GM12874 (cell line): Measurements from ENCODE around the gene TBC1D16.

Experiments used
- TF ChIP-seq, protein P1 (sequence below): IDR thresholded peaks from 2 replicates; pipeline ENCODE4 v1.5.1; 2011; ENCODE audit warnings: low read depth, mild to moderate bottlenecking, control low read depth, low read length, moderate library complexity; ENCODE audit not compliant: insufficient read depth

The TBC1D16 gene

GRCh38 chr17:80063830-80064585, 28.3 kb upstream of the TBC1D16 start:
- TF ChIP-seq, protein P1, sequence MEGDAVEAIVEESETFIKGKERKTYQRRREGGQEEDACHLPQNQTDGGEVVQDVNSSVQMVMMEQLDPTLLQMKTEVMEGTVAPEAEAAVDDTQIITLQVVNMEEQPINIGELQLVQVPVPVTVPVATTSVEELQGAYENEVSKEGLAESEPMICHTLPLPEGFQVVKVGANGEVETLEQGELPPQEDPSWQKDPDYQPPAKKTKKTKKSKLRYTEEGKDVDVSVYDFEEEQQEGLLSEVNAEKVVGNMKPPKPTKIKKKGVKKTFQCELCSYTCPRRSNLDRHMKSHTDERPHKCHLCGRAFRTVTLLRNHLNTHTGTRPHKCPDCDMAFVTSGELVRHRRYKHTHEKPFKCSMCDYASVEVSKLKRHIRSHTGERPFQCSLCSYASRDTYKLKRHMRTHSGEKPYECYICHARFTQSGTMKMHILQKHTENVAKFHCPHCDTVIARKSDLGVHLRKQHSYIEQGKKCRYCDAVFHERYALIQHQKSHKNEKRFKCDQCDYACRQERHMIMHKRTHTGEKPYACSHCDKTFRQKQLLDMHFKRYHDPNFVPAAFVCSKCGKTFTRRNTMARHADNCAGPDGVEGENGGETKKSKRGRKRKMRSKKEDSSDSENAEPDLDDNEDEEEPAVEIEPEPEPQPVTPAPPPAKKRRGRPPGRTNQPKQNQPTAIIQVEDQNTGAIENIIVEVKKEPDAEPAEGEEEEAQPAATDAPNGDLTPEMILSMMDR, result no peak

GRCh38 chr17:80061421-80061820, 25.7 kb upstream of the TBC1D16 start:
- TF ChIP-seq, protein P1, result no peak

DNA sequence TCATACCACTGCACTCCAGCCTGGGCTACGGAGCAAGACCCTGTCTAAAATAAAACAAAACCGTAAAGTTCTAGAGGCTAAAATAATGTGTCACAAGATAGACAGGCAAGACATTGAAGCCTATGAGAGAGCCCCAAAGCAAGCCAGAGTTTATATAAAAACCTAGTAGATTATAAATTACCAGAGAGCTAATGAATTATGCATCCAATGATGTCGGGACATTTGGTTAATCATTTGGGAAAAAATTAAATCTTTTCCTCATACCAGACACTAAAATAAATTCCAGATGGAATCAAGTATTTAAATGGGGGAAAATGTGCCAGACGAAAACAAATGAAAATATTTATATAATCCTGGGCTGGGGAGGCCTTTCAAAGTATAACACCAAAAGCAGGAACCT, 25.0 kb upstream of the TBC1D16 start:
- TF ChIP-seq, protein P1, result no peak

DNA sequence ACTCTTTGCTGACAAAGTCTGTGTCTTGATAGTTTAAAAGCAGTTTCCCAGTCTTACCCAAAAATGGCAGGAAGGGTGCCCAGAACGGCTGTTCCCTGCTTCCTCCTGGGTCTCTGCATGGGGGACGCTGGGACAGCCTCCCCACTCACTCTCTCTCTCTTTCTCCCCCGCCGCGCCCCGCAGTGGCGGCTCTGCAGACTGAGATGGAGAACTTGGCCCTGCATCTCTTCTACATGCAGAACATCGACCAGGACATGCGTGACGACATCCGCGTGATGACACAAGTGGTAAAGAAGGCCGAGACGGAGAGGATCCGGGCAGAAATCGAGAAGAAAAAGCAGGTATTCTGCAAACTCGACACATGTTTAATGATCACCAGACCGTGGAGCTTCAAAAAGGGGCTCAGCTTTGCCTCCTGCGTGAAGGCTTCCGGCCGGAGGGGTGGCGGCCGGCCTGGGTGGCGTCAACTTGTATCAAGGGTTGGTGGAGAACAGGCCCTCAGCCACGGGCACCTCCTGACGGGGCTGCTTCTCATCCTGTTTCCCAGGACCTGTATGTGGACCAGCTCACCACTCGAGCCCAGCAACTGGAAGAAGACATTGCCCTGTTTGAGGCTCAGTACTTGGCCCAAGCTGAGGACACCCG, 22.8 kb upstream of the TBC1D16 start:
- TF ChIP-seq, protein P1, result no peak

DNA sequence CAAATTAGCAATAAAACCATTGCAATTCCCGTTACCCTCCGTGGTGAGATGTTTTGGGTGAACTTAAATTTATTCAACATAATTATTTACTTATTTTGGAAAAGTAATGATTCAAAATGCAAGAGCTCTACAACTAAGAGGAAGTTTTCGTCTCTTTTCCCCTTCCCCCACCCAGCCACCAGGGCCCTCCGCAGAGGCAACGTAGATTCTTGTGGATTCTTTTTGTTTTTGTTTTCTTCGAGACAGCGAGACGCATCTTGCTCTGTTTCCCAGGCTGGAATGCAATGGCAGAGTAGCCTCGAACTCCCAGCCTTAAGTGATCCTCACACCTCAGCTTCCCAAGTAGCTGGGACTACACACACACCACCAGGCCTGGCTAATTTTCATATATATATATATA, 19.9 kb upstream of the TBC1D16 start:
- TF ChIP-seq, protein P1, result no peak

GRCh38 chr17:80053102-80053501, 17.4 kb upstream of the TBC1D16 start:
- TF ChIP-seq, protein P1, result no peak

- TF ChIP-seq, protein P1, result no peak
Measured at GRCh38 chr17:80051681-80052080, 16.0 kb upstream of the TBC1D16 start.
